Stomach (tissue), 9 donors: ENCODE data around the gene NAA20. TPM values are rescaled to one million over a fixed set of nuclear protein-coding genes. Genes with fewer than 3 reads are reported as not detected.

Experiments used
- DNase-seq, 2 donors: peaks; one replicate each; pipeline versions ENCODE4 v3.0.0 to v3.0.0-alpha.2; 2013 to 2019
- H3K27ac ChIP-seq, 5 donors: fragments of 200-600 bp in 4 of 5; sonication (generic) in 4 of 5; one replicate each; pipeline ENCODE4 v1.5.1; 2013 to 2019; ENCODE audit warnings: mild to moderate bottlenecking in 1 of 5, moderate library complexity in 1 of 5
- H3K27me3 ChIP-seq, 3 donors: fragments of 200-600 bp; sonication (generic); one replicate each; pipeline ENCODE4 v1.5.1; 2017 to 2019; ENCODE audit warnings: mixed run types in 1 of 3
- H3K36me3 ChIP-seq, 4 donors: fragments of 200-600 bp; sonication (generic); 1 replicate in 3 of 4; 2 replicates in 1 of 4; pipeline ENCODE4 v1.5.1; 2016 to 2019
- H3K4me1 ChIP-seq, 4 donors: fragments of 200-600 bp; sonication (generic); one replicate each; pipeline ENCODE4 v1.5.1; 2016 to 2019
- H3K4me3 ChIP-seq, 4 donors: fragments of 200-600 bp; sonication (generic) in 3 of 4; one replicate each; pipeline ENCODE4 v1.5.1; 2016 to 2019; ENCODE audit warnings: mild to moderate bottlenecking in 1 of 4
- H3K9me3 ChIP-seq, 4 donors: fragments of 200-600 bp; sonication (generic); one replicate each; pipeline ENCODE4 v1.5.1; 2016 to 2019
- CTCF ChIP-seq, 7 experiments: fragments of 450-650 bp in 4 of 7; fragments of 200-600 bp in 3 of 7; sonication (generic) in 3 of 7; IDR thresholded peaks; one replicate each; pipeline ENCODE4 v1.5.1; 2016 to 2019; ENCODE audit warnings: antibody characterized with exemption in 7 of 7, control low read depth in 2 of 7, mild to moderate bottlenecking in 1 of 7
- EP300 ChIP-seq: sonication (generic); formaldehyde crosslinking; IDR thresholded peaks from one replicate; pipeline ENCODE4 v1.6.1; 2017; ENCODE audit warnings: antibody characterized with exemption
- POLR2A ChIP-seq, 4 donors: fragments of 450-650 bp; IDR thresholded peaks; one replicate each; pipeline ENCODE4 v1.6.1; 2016; ENCODE audit warnings: antibody characterized with exemption in 4 of 4, control low read depth in 2 of 4, mild to moderate bottlenecking in 1 of 4, moderate library complexity in 1 of 4
- POLR2AphosphoS5 ChIP-seq, 3 donors: sonication (generic); formaldehyde crosslinking; IDR thresholded peaks; one replicate each; pipeline ENCODE4 v1.6.1; 2016; ENCODE audit warnings: antibody characterized with exemption in 3 of 3
- WGBS, 5 donors: extraction: QIAGEN DNeasy Blood & Tissue Kit in 3 of 5; methylation state at CpG; one replicate each; pipeline versions ENCODE4 v1.1.5 to v1.1.7; 2013 to 2018; 5-methylcytosine and 5-hydroxymethylcytosine counted together
- intact Hi-C: fragments of 100-400 bp; cut with DNase I; formaldehyde crosslinking; loops from one replicate; pipeline ENCODE4 v1.15.1; 2023; ENCODE audit warnings: low total_unique reads
- polyA plus RNA-seq, 3 donors: library from polyadenylated mRNA; stranded (reverse); fragments of 200-250 nt; gene quantifications; one replicate each; pipeline ENCODE4 v1.2.3, GENCODE V29; 2013
- total RNA-seq, 5 donors: library from RNA; depleted of rRNA; stranded (reverse); fragments of >200 nt; gene quantifications; one replicate each; pipeline versions ENCODE4 v1.1.0 to v1.2.3, GENCODE V29; 2014 to 2016
- donor health status: healthy with polysubstance abuse.
- donor health status: Bipolar disorder and iron deficiency.
- donor health status: healthy.

NAA20 gene
- total and polyA plus RNA-seq, 8 donors = 7.1 to 114 (median 46.8) TPM; not detected in 1

- no peak overlapping the region for H3K4me3 ChIP-seq
- intact Hi-C loops = no loop called here
- TF ChIP-seq EP300 (no peak), CTCF (IDR thresholded peaks at IDR 0.05) (no peak), POLR2AphosphoS5 (IDR thresholded peaks at IDR 0.05) (no peak)
- H3K27me3 ChIP-seq = no peaks in the 10 kb centered on the region
- peaks cover 10 to 51% (median 44%) of the 10 kb centered on the region in 4 donors for H3K4me1 ChIP-seq
- no peak for DNase-seq
- H3K9me3 ChIP-seq = no peaks in the 10 kb centered on the region
- H3K36me3 ChIP-seq = peaks cover 0 to 37% (median 28%) of the 10 kb centered on the region in 4 donors
- peak overlapping the region in 2 of 5 donors; percentile 14 to 43 for H3K27ac ChIP-seq
Measured at GRCh38 chr20:20022498-20022897, 5.3 kb downstream of the NAA20 start.

GRCh38 chr20:20023395-20023794 lies 6.2 kb downstream of the NAA20 start:
- H3K27ac ChIP-seq = no peak overlapping the region
- intact Hi-C loops = no loop called here
- no peaks in the 10 kb centered on the region for H3K27me3 ChIP-seq
- TF ChIP-seq POLR2AphosphoS5 (IDR thresholded peaks at IDR 0.05) = no peak
- TF ChIP-seq POLR2A (IDR thresholded peaks at IDR 0.05) = no peak
- no peak for TF ChIP-seq CTCF (IDR thresholded peaks at IDR 0.05)
- TF ChIP-seq EP300 = no peak
- DNase-seq = no peak
- 91 to 97% (median 94%) methylated on average over 3 of the region's 3 CpGs for WGBS, 5 donors
- H3K4me3 ChIP-seq = no peak overlapping the region
- H3K4me1 ChIP-seq = peaks cover 4 to 43% (median 36%) of the 10 kb centered on the region in 4 donors
- peaks cover 0 to 46% (median 37%) of the 10 kb centered on the region in 4 donors for H3K36me3 ChIP-seq
- H3K9me3 ChIP-seq = no peaks in the 10 kb centered on the region

DNA sequence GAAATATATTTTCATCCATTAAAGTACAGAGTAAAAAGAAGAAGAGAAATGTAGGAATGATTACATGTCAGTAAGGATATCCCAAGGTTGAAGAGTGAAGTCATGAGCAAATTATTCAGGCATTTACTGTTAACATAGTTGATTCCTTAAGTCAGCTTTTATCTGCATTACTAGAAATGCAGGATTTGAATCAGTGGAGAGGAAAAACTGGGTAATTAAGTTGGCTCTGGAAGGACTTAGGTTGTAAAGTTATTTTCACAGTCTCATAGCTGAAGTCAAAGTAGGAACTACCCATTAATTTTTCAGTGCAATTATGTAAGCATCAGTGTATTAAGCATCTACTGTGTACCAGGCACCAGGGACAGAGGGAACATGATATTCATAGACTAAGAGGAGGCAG lies 7.8 kb downstream of the NAA20 start:
- TF ChIP-seq EP300 (no peak), CTCF (IDR thresholded peaks at IDR 0.05) (no peak), POLR2AphosphoS5 (IDR thresholded peaks at IDR 0.05) (no peak), POLR2A (IDR thresholded peaks at IDR 0.05) (no peak)
- H3K27me3 ChIP-seq = no peaks in the 10 kb centered on the region

DNA sequence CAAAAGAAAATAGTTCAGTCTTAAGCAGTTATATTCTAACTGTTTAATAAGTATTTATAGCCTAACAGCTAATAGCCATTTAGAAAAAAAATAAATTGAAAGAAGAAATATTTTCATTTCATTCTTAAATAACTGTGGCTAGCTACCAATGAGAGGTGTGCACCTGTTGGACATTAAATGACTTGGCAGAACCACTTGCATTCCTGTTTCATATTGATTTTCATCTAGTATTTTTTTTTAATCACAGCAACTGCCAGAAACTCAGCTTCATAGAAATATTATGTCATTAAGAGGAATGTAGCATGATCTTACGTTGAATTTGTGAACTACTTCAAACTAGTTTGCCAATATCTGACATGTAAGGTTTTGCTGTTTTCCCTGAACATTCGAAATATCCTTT lies 10.1 kb downstream of the NAA20 start:
- no peaks in the 10 kb centered on the region for H3K27me3 ChIP-seq
- H3K27ac ChIP-seq = no peak overlapping the region
- H3K4me1 ChIP-seq = peaks cover 0 to 8% (median 3%) of the 10 kb centered on the region in 4 donors
- no peak for DNase-seq
- TF ChIP-seq POLR2AphosphoS5 (IDR thresholded peaks at IDR 0.05) (no peak), EP300 (no peak)
- WGBS, 5 donors = 84 to 86% (median 85%) methylated on average over 2 of the region's 2 CpGs
- intact Hi-C loops = no loop called here
- no peak overlapping the region for H3K4me3 ChIP-seq
- H3K9me3 ChIP-seq = no peaks in the 10 kb centered on the region
- peaks cover 0 to 79% (median 71%) of the 10 kb centered on the region in 4 donors for H3K36me3 ChIP-seq

More for the DNA sequence above, 7.8 kb downstream of the NAA20 start:
- no peak overlapping the region for H3K4me3 ChIP-seq
- H3K36me3 ChIP-seq = peaks cover 0 to 58% (median 52%) of the 10 kb centered on the region in 4 donors
- intact Hi-C loops = no loop called here
- no peak for DNase-seq
- peaks cover 0 to 29% (median 21%) of the 10 kb centered on the region in 4 donors for H3K4me1 ChIP-seq
- no peaks in the 10 kb centered on the region for H3K9me3 ChIP-seq
- no peak overlapping the region for H3K27ac ChIP-seq

DNA sequence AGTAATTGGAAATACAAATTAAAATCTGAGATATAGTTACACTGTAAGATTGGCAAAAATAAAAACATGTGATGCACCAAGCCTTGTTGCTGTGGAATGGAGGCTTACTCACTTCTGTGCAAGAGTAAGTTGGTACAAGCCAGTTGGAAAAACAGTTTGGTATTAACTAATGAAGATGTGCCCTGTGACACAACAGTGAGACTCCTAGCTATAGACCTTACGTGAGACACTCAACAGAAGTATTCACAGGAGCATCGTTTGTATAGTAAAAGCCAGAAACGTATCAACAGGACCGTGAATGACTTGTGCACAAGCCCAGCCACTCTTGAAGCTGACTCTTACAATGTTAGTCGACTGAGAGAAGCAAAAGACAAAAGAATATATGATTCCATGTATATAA lies 14.6 kb downstream of the NAA20 start:
- intact Hi-C loops = no loop called here
- H3K27ac ChIP-seq = no peak overlapping the region
- no peak for DNase-seq
- WGBS, 5 donors = 81 to 88% (median 86%) methylated on average over 5 of the region's 5 CpGs
- H3K27me3 ChIP-seq = no peaks in the 10 kb centered on the region
- H3K4me3 ChIP-seq = no peak overlapping the region
- H3K9me3 ChIP-seq = no peaks in the 10 kb centered on the region
- H3K4me1 ChIP-seq = no peaks in the 10 kb centered on the region
- no peak for TF ChIP-seq POLR2A (IDR thresholded peaks at IDR 0.05)
- TF ChIP-seq CTCF (IDR thresholded peaks at IDR 0.05) = no peak
- no peak for TF ChIP-seq EP300
- no peak for TF ChIP-seq POLR2AphosphoS5 (IDR thresholded peaks at IDR 0.05)
- H3K36me3 ChIP-seq = peaks cover 39 to 100% (median 92%) of the 10 kb centered on the region in 4 donors
